GM19351 (cell line): ENCODE data around the gene VPS35L.
A peak's percentile ranks its signal among the peaks of the same experiment; 100 is the strongest.
"Not testable (repeated sequence)": the region's sequence is repeated elsewhere in the genome, so short reads cannot be mapped to it uniquely, and the experiment has no call there.

Experiments used
- ATAC-seq: cut with Tn5 transposase; IDR thresholded peaks from one replicate; pipeline ENCODE4 v1.9.1; 2021; ENCODE audit warnings: mild to moderate bottlenecking, moderate library complexity; ENCODE audit not compliant: unreplicated experiment

Gene VPS35L

GRCh38 chr16:19540241-19540970, 15.1 kb upstream of the VPS35L start:
- no peak for ATAC-seq

GRCh38 chr16:19542138-19542821, 13.2 kb upstream of the VPS35L start:
- ATAC-seq = no peak

- not testable (repeated sequence) for ATAC-seq
These were observed 12.1 kb upstream of the VPS35L start for GRCh38 chr16:19543278-19543996.

- ATAC-seq = no peak
These were observed 7.4 kb upstream of the VPS35L start for GRCh38 chr16:19548144-19548543.

GRCh38 chr16:19549673-19550072, 5.8 kb upstream of the VPS35L start:
- ATAC-seq = no peak

GRCh38 chr16:19555938-19556771, 652 bp downstream of the VPS35L start:
- peak; percentile 21 for ATAC-seq

- no peak for ATAC-seq
These were observed 3.9 kb downstream of the VPS35L start for GRCh38 chr16:19559242-19559910.

GRCh38 chr16:19560078-19560477, 4.6 kb downstream of the VPS35L start:
- no peak for ATAC-seq

- no peak for ATAC-seq
These were observed 7.9 kb downstream of the VPS35L start for GRCh38 chr16:19563377-19563776.

- no peak for ATAC-seq
These were observed 10.9 kb downstream of the VPS35L start for GRCh38 chr16:19566362-19566761.

- no peak for ATAC-seq
These were observed 12.1 kb downstream of the VPS35L start for GRCh38 chr16:19567560-19567959.

- ATAC-seq = no peak
These were observed 18.5 kb downstream of the VPS35L start for GRCh38 chr16:19573997-19574396.

- ATAC-seq = no peak
These were observed 19.1 kb downstream of the VPS35L start for GRCh38 chr16:19574615-19575014.

- ATAC-seq = no peak
These were observed 23.0 kb downstream of the VPS35L start for GRCh38 chr16:19578378-19578971.

GRCh38 chr16:19582050-19582831, 26.7 kb downstream of the VPS35L start:
- no peak for ATAC-seq

GRCh38 chr16:19583665-19584300, 28.3 kb downstream of the VPS35L start:
- no peak for ATAC-seq

- no peak for ATAC-seq
These were observed 33.2 kb downstream of the VPS35L start for GRCh38 chr16:19588661-19589060.

- ATAC-seq = no peak
These were observed 33.6 kb downstream of the VPS35L start for GRCh38 chr16:19589106-19589505.
